GM19463 (cell line): ENCODE data around the gene AOAH.
"Not testable (repeated sequence)": the region's sequence is repeated elsewhere in the genome, so short reads cannot be mapped to it uniquely, and the experiment has no call there.

ENCODE experiments used
- ATAC-seq: cut with Tn5 transposase; IDR thresholded peaks from one replicate; pipeline ENCODE4 v1.9.1; 2021; ENCODE audit warnings: mild to moderate bottlenecking, moderate library complexity; ENCODE audit not compliant: unreplicated experiment

Gene AOAH

DNA sequence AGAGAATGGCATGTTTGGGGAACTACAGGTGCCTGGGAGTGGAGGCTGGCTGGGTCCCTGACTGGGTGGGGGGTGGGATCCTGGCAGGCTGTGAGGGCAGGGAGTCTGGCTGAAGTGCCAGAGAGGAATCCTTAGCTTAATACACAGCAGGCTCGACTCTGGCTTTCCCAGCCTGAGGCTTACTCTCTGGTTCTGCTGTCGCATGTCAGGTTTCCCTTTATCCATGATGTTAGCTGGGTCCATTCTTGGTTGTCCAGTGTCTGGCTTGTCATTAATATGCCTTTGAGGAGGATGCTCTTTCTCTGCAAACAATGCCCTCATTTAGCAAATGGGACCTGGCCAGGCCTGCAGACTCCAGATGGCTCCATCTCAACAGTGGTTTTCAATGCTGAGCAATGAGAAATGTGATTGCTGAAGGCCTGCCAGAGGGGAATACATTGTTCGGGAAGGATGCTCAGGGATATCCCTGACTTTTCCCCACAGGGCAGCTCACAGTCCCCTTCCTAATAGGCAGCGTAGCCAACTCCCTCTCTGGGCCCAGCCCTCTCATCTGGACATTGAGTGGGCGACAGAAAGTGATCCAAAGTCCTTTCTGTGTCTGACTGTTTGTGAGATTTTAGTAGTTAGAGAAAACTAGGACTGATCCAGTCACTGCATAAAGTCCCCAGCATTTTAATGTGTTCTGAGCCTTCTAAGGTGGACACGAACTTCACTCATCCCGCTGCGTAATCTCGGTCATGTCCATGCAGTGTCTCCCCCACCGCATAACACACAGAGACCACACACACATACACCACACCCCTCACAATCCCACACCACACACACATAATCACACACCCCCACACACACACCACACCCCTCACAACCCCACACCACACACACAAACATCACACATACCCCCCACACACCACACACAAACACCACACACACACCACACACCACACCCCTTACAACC is 209.7 kb downstream of the AOAH start:
- ATAC-seq, result no peak

- ATAC-seq, result no peak
Observed at GRCh38 chr7:36513393-36513792, 210.9 kb downstream of the AOAH start.

DNA sequence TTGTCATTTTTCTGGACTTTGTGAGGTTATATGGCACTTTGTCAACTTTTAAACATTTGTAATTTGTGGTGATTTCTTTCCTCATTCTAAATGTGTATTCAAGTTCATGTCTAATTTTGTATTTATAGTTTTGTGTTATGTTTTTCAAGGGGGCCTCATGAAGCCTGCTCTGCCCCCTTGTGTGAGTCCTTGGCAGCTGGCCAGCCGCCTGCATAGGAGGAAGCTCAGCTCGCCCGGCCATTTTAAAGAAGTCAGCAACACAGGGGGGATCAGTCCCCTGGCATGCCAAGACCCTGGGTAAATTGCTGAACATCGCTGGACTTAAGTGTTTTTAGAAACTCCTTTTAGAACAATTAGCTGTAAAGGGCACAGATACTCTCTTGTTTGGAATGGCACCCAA is 211.7 kb downstream of the AOAH start:
- ATAC-seq, result no peak

- ATAC-seq, result no peak
Observed at GRCh38 chr7:36509962-36510361, 214.3 kb downstream of the AOAH start.

GRCh38 chr7:36507475-36508440 is 216.5 kb downstream of the AOAH start:
- no peak for ATAC-seq

- ATAC-seq, result no peak
Observed at GRCh38 chr7:36506820-36507219, 217.5 kb downstream of the AOAH start.

- no peak for ATAC-seq
Observed at GRCh38 chr7:36506130-36506798, 218.0 kb downstream of the AOAH start.

DNA sequence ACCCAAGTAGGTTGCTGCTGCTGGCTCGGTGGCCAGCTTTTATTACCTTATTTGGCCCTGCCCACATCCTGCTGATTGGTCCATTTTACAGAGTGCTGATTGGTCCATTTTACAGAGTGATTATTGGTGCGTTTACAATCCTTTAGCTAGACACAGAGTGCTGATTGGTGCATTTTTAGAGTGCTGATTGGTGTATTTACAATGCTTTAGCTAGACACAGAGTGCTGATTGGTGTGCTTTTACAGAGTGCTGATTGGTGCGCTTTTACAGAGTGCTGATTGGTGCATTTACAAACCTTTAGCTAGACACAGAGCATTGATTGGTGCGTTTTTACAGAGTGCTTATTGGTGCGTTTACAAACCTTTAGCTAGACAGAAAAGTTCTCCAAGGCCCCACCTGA is 219.7 kb downstream of the AOAH start:
- not testable (repeated sequence) for ATAC-seq

GRCh38 chr7:36504216-36504615 is 220.1 kb downstream of the AOAH start:
- not testable (repeated sequence) for ATAC-seq

GRCh38 chr7:36497775-36498174 is 226.5 kb downstream of the AOAH start:
- ATAC-seq, result no peak

GRCh38 chr7:36497176-36497575 is 227.1 kb downstream of the AOAH start:
- not testable (repeated sequence) for ATAC-seq

- no peak for ATAC-seq
Observed at GRCh38 chr7:36496576-36496975, 227.7 kb downstream of the AOAH start.

DNA sequence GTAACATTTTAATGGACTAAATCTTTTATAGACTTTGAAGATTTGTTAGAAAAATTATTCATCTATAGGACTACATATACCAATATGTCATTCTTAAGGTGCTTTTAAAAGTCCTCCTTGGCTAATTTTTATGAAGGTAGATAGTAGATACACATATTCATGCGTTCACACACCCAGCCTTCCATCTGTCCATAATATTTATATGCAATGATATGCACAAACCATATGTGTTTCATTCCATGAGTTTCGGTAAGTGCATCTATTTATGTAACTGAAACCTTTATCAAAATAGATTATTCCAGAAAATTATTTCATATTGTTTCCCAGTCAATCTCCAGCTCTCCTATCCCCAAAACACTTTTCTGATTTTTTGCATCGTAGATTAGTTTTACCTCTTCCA is 233.0 kb downstream of the AOAH start:
- no peak for ATAC-seq

GRCh38 chr7:36490419-36490830 is 233.9 kb downstream of the AOAH start:
- no peak for ATAC-seq

GRCh38 chr7:36488672-36489071 is 235.6 kb downstream of the AOAH start:
- ATAC-seq, result not testable (repeated sequence)

- ATAC-seq, result no peak
Observed at GRCh38 chr7:36487756-36488336, 236.4 kb downstream of the AOAH start.

GRCh38 chr7:36486336-36486735 is 238.0 kb downstream of the AOAH start:
- no peak for ATAC-seq

DNA sequence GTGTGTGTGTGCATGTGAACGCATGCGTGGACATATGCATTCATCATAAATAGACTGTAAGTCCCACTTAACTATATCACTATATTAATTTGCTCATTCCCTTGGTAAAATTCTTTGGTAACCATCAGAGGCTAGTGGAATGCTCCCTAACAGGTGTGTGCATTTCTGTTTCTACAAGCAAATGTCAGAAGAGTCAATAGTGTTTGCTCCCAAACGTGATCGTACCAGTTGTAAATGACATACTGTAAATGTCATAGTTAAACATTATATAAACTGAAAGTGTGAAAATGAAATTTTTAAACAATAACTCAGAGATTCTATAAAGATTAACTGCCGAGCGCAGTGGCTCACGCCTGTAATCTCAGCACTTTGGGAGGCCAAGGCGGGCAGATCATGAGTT is 240.0 kb downstream of the AOAH start:
- no peak for ATAC-seq

- ATAC-seq, result not testable (repeated sequence)
Observed at GRCh38 chr7:36483853-36484252, 240.4 kb downstream of the AOAH start.

DNA sequence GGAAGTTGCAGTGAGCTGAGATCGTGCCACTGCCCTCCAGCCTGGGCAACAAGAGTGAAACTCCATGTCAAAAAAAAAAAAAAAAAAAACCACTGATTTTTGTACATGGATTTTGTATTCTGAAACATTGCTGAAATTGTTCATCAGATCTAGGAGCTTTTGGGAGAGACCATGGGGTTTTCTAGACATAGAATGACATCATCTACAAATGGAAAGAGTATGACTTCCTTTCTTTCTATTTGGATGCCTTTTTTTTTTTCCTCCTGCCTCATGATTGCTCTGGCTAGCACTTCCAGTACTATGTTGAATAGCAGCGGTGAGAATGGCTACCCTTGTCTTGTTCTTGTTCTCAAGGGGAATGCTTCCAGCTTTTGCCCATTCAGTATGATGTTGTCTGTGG is 245.5 kb downstream of the AOAH start:
- ATAC-seq, result no peak

- ATAC-seq, result no peak
Observed at GRCh38 chr7:36475381-36475780, 248.9 kb downstream of the AOAH start.
